Liver (tissue), 9 donors: ENCODE measurements around the gene CDK5. TPM values are rescaled to one million over a fixed set of nuclear protein-coding genes. Genes with fewer than 3 reads are reported as not detected.
A peak's percentile ranks its signal among the peaks of the same experiment; 100 is the strongest.

Experiments
- DNase-seq: peaks from one replicate; pipeline ENCODE4 v3.0.0-alpha.2; 2017; ENCODE audit warnings: low spot score
- H3K27ac ChIP-seq, 2 donors: one replicate each; pipeline ENCODE4 v1.7.0; 2013; ENCODE audit warnings: inconsistent platforms in 2 of 2, low read length in 2 of 2, control low read depth in 1 of 2, low read depth in 1 of 2, mild to moderate bottlenecking in 1 of 2
- H3K27me3 ChIP-seq, 4 donors: one replicate each; pipeline versions ENCODE4 v1.6.1 to v1.7.0; 2013; ENCODE audit warnings: low read length in 3 of 4, inconsistent platforms in 1 of 4, mild to moderate bottlenecking in 1 of 4, moderate library complexity in 1 of 4; ENCODE audit not compliant: control insufficient read depth in 4 of 4, insufficient read depth in 4 of 4
- H3K36me3 ChIP-seq, 4 donors: one replicate each; pipeline versions ENCODE4 v1.6.1 to v1.7.0; 2013; ENCODE audit warnings: low read length in 3 of 4, mild to moderate bottlenecking in 3 of 4, low read depth in 1 of 4, moderate library complexity in 1 of 4; ENCODE audit not compliant: control insufficient read depth in 4 of 4, insufficient read depth in 3 of 4
- H3K4me1 ChIP-seq, 4 donors: one replicate each; pipeline versions ENCODE4 v1.6.1 to v1.7.0; 2013; ENCODE audit warnings: low read length in 3 of 4, mild to moderate bottlenecking in 3 of 4, moderate library complexity in 1 of 4; ENCODE audit not compliant: control insufficient read depth in 4 of 4, insufficient read depth in 4 of 4
- H3K4me3 ChIP-seq, 3 donors: one replicate each; pipeline versions ENCODE4 v1.6.1 to v1.7.0; 2013; ENCODE audit warnings: low read length in 3 of 3, control low read depth in 1 of 3, low read depth in 1 of 3, mild to moderate bottlenecking in 1 of 3
- H3K9ac ChIP-seq, 2 donors: one replicate each; pipeline ENCODE4 v1.7.0; 2013; ENCODE audit warnings: low read length in 2 of 2, mild to moderate bottlenecking in 2 of 2, moderate library complexity in 2 of 2, control low read depth in 1 of 2, low read depth in 1 of 2
- H3K9me3 ChIP-seq, 4 donors: one replicate each; pipeline versions ENCODE4 v1.6.1 to v1.7.0; 2013; ENCODE audit warnings: low read length in 3 of 4; ENCODE audit not compliant: control insufficient read depth in 4 of 4
- EGR1 ChIP-seq, 2 donors: IDR thresholded peaks; 2 replicates each; pipeline ENCODE4 v1.6.1; 2016 to 2018; ENCODE audit warnings: antibody characterized with exemption in 2 of 2, low read depth in 2 of 2
- FOXA2 ChIP-seq: IDR thresholded peaks from 2 replicates; pipeline ENCODE4 v1.6.1; 2016; ENCODE audit warnings: antibody characterized with exemption
- GABPA ChIP-seq, 2 donors: IDR thresholded peaks in 1 of 2; conservative IDR thresholded peaks in 1 of 2; 2 replicates each; pipeline ENCODE4 v1.6.1; 2016; ENCODE audit warnings: antibody characterized with exemption in 2 of 2, mild to moderate bottlenecking in 1 of 2, moderate library complexity in 1 of 2
- HNF4A ChIP-seq, 2 donors: conservative IDR thresholded peaks; 2 replicates each; pipeline ENCODE4 v1.6.1; 2016; ENCODE audit warnings: antibody characterized with exemption in 2 of 2, mild to moderate bottlenecking in 2 of 2
- HNF4G ChIP-seq: IDR thresholded peaks from 2 replicates; pipeline ENCODE4 v1.6.1; 2016; ENCODE audit warnings: antibody characterized with exemption
- JUND ChIP-seq, 2 donors: IDR thresholded peaks; 2 replicates each; pipeline ENCODE4 v1.6.1; 2016; ENCODE audit warnings: antibody characterized with exemption in 2 of 2
- NR2F2 ChIP-seq: IDR thresholded peaks from 2 replicates; pipeline ENCODE4 v1.6.1; 2016; ENCODE audit warnings: antibody characterized with exemption
- RAD21 ChIP-seq, 2 donors: IDR thresholded peaks; 2 replicates each; pipeline ENCODE4 v1.6.1; 2016; ENCODE audit warnings: antibody characterized with exemption in 2 of 2, mild to moderate bottlenecking in 2 of 2
- RXRA ChIP-seq, 2 donors: IDR thresholded peaks; 2 replicates each; pipeline ENCODE4 v1.6.1; 2017 to 2018; ENCODE audit warnings: antibody characterized with exemption in 2 of 2, mild to moderate bottlenecking in 1 of 2
- SP1 ChIP-seq: IDR thresholded peaks from 2 replicates; pipeline ENCODE4 v1.6.1; 2018; ENCODE audit warnings: antibody characterized with exemption, mild to moderate bottlenecking
- TAF1 ChIP-seq: conservative IDR thresholded peaks from 2 replicates; pipeline ENCODE4 v1.6.1; 2016; ENCODE audit warnings: antibody characterized with exemption, mild to moderate bottlenecking
- YY1 ChIP-seq: IDR thresholded peaks from 2 replicates; pipeline ENCODE4 v1.6.1; 2016; ENCODE audit warnings: antibody characterized with exemption, mild to moderate bottlenecking
- WGBS: extraction: QIAGEN DNeasy Blood & Tissue Kit; methylation state at CpG from one replicate; pipeline ENCODE4 v1.1.7; 2013; 5-methylcytosine and 5-hydroxymethylcytosine counted together
- polyA plus RNA-seq, 2 donors: library from polyadenylated mRNA; stranded (reverse) in 1 of 2; unstranded in 1 of 2; fragments of 200-250 nt in 1 of 2; fragments of >200 nt in 1 of 2; fragmentation: Nextera tagmentation in 1 of 2; extraction: Ambion mirVana in 1 of 2; gene quantifications; one replicate each; pipeline versions ENCODE4 v1.2.1 to v1.2.3, GENCODE V29; 2013 to 2015
- total RNA-seq, 2 donors: library from RNA; depleted of rRNA; stranded (reverse); fragments of >200 nt; gene quantifications; one replicate each; pipeline ENCODE4 v1.2.3, GENCODE V29; 2014
- TF ChIP-seq, protein P1 (sequence below): IDR thresholded peaks from 2 replicates; pipeline ENCODE4 v1.6.1; 2016; ENCODE audit warnings: antibody characterized with exemption
- TF ChIP-seq, protein P2 (sequence below): IDR thresholded peaks from 2 replicates; pipeline ENCODE4 v1.6.1; 2016; ENCODE audit warnings: antibody characterized with exemption
- TF ChIP-seq, protein P3 (sequence below): IDR thresholded peaks from 2 replicates; pipeline ENCODE4 v1.6.1; 2016; ENCODE audit warnings: antibody characterized with exemption, mild to moderate bottlenecking
- TF ChIP-seq, protein P4 (sequence below): fragments of 150-350 bp; IDR thresholded peaks from 2 replicates; pipeline ENCODE4 v1.5.1; 2017; ENCODE audit warnings: improper control_type of control experiment, low read depth, low read length; ENCODE audit not compliant: missing input control
- TF ChIP-seq, protein P5 (sequence below): IDR thresholded peaks from 2 replicates; pipeline ENCODE4 v1.6.1; 2016; ENCODE audit warnings: antibody characterized with exemption
- donor health status: healthy.
- donor health status: healthy.
- donor health status: healthy.
- donor health status: healthy.
- donor health status: healthy.

Gene CDK5
- total and polyA plus RNA-seq, 4 donors, result 4.0 to 9.0 (median 7.4) TPM

DNA sequence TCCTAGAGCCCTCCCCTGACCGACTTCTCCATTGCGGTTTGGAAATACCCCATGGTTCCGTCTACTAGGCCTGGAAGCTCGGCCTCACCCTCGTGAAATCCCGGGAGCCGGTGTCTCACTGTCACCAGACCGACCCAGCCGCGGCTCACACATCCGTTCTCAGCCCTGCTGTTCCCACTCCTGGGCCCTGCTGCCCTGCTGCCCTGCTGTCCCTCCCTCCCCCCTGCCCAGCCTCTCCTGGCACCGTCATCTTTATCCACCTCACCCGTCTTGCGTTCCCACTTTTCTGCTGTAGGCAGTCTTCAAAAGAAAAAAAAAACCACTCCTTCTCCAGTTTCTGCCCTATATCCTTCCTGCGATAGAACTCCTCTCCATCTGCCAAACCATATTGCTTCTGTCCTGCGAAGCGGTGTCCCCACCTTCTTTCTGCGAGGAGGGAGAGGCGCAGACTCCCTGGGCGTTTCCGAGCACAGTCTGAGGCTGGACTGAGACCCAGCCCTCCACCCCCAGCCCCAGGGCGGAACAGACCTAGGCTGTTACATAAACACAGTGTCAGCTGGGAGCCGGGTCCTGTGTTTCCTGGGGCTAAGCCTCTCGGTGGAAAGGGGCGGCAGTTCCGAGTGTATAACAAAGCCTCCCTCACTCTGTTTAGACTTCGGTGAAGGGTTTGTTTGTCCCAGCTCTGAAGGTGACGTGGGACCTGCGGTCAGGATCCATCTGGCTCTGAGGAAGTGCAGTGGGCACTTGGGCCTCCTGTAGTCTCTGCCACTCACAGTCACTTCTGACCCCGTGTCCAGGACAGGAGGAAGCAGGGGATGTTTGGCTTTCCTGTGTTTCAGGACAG lies 31.4 kb upstream of the CDK5 start:
- 29% methylated on average over 30 of the region's 30 CpGs for WGBS
- H3K4me3 ChIP-seq, result peak overlapping the region in 1 of 3 donors; percentile 75
- H3K4me1 ChIP-seq, result peaks cover 10 to 53% (median 38%) of the 10 kb centered on the region in 4 donors
- H3K27me3 ChIP-seq, result no peaks in the 10 kb centered on the region
- H3K36me3 ChIP-seq, result peaks cover 0 to 2% (median 0%) of the 10 kb centered on the region in 4 donors
- H3K9me3 ChIP-seq, result no peaks in the 10 kb centered on the region
- H3K27ac ChIP-seq, result peak overlapping the region; percentile 81 to 93
- no peak for DNase-seq
- peak overlapping the region in 1 of 2 donors; percentile 23 for H3K9ac ChIP-seq
- TF ChIP-seq NR2F2 (peak; percentile 79), SP1 (peak; percentile 54), RXRA (IDR thresholded peaks at IDR 0.05) (peak in 1 of 2 donors; percentile 15), HNF4A (conservative IDR thresholded peaks at IDR 0.05) (no peak)
- TF ChIP-seq, protein P1, sequence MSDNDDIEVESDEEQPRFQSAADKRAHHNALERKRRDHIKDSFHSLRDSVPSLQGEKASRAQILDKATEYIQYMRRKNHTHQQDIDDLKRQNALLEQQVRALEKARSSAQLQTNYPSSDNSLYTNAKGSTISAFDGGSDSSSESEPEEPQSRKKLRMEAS, result peak; percentile 21

DNA sequence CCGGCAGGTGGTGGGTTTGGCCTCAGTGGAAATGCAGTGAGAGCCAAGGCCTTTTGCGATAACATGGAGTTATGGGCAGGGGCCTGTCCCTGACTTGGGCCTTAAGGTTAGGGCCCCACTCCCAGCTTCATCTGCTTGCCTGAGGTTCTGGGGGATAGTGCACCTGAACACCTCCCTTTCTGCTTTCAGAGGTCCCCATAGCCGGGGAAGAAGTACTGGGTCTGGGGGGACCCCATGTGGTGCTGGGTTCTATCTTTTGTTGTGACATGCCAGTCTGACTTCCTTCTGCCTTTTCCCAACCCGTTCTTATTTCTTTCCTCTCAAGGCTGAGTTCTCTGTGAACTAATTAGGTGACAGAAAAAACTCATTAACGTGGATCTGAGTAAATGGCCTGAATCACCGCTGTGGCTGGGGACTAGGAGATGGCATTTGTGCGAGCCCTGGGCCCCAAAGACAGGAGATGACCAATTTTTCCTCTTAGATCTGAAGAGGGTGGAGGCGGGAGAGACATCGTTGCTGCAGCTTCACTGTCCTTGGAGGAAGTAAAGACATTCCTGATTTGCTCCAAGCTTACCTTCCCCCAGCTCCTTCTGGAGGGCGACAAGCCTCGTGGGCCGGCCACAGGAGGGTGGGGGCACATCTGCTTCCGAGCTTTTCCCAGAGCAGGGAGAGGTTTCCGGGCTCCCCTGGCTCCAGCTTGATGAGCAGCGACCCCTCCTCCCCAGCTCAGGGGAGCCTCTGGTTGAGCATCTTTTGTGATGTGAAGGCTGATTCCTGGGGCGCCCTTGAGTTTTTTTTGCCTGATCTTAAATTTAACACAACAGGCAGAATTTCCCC lies 30.5 kb upstream of the CDK5 start:
- DNase-seq, result no peak
- H3K27me3 ChIP-seq, result no peaks in the 10 kb centered on the region
- no peak for TF ChIP-seq RAD21 (IDR thresholded peaks at IDR 0.05)
- TF ChIP-seq HNF4G, result no peak
- TF ChIP-seq, protein P1, result no peak
- TF ChIP-seq JUND (IDR thresholded peaks at IDR 0.05), result no peak
- no peak for TF ChIP-seq GABPA (IDR thresholded peaks at IDR 0.05 in 1 of 2, conservative IDR thresholded peaks at IDR 0.05 in 1 of 2)
- TF ChIP-seq, protein P2, sequence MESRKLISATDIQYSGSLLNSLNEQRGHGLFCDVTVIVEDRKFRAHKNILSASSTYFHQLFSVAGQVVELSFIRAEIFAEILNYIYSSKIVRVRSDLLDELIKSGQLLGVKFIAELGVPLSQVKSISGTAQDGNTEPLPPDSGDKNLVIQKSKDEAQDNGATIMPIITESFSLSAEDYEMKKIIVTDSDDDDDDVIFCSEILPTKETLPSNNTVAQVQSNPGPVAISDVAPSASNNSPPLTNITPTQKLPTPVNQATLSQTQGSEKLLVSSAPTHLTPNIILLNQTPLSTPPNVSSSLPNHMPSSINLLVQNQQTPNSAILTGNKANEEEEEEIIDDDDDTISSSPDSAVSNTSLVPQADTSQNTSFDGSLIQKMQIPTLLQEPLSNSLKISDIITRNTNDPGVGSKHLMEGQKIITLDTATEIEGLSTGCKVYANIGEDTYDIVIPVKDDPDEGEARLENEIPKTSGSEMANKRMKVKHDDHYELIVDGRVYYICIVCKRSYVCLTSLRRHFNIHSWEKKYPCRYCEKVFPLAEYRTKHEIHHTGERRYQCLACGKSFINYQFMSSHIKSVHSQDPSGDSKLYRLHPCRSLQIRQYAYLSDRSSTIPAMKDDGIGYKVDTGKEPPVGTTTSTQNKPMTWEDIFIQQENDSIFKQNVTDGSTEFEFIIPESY, result no peak
- TF ChIP-seq, protein P3, sequence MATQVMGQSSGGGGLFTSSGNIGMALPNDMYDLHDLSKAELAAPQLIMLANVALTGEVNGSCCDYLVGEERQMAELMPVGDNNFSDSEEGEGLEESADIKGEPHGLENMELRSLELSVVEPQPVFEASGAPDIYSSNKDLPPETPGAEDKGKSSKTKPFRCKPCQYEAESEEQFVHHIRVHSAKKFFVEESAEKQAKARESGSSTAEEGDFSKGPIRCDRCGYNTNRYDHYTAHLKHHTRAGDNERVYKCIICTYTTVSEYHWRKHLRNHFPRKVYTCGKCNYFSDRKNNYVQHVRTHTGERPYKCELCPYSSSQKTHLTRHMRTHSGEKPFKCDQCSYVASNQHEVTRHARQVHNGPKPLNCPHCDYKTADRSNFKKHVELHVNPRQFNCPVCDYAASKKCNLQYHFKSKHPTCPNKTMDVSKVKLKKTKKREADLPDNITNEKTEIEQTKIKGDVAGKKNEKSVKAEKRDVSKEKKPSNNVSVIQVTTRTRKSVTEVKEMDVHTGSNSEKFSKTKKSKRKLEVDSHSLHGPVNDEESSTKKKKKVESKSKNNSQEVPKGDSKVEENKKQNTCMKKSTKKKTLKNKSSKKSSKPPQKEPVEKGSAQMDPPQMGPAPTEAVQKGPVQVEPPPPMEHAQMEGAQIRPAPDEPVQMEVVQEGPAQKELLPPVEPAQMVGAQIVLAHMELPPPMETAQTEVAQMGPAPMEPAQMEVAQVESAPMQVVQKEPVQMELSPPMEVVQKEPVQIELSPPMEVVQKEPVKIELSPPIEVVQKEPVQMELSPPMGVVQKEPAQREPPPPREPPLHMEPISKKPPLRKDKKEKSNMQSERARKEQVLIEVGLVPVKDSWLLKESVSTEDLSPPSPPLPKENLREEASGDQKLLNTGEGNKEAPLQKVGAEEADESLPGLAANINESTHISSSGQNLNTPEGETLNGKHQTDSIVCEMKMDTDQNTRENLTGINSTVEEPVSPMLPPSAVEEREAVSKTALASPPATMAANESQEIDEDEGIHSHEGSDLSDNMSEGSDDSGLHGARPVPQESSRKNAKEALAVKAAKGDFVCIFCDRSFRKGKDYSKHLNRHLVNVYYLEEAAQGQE, result no peak
- no peak for TF ChIP-seq RXRA (IDR thresholded peaks at IDR 0.05)
- no peak for TF ChIP-seq YY1
- no peak for TF ChIP-seq HNF4A (conservative IDR thresholded peaks at IDR 0.05)
- no peak for TF ChIP-seq SP1
- TF ChIP-seq, protein P4, sequence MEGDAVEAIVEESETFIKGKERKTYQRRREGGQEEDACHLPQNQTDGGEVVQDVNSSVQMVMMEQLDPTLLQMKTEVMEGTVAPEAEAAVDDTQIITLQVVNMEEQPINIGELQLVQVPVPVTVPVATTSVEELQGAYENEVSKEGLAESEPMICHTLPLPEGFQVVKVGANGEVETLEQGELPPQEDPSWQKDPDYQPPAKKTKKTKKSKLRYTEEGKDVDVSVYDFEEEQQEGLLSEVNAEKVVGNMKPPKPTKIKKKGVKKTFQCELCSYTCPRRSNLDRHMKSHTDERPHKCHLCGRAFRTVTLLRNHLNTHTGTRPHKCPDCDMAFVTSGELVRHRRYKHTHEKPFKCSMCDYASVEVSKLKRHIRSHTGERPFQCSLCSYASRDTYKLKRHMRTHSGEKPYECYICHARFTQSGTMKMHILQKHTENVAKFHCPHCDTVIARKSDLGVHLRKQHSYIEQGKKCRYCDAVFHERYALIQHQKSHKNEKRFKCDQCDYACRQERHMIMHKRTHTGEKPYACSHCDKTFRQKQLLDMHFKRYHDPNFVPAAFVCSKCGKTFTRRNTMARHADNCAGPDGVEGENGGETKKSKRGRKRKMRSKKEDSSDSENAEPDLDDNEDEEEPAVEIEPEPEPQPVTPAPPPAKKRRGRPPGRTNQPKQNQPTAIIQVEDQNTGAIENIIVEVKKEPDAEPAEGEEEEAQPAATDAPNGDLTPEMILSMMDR, result no peak
- TF ChIP-seq, protein P5, sequence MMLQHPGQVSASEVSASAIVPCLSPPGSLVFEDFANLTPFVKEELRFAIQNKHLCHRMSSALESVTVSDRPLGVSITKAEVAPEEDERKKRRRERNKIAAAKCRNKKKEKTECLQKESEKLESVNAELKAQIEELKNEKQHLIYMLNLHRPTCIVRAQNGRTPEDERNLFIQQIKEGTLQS, result no peak
- TF ChIP-seq EGR1 (IDR thresholded peaks at IDR 0.05; ENCODE audit: low read depth in 2 of 2), result no peak
- no peak for TF ChIP-seq TAF1
- no peak for TF ChIP-seq FOXA2
- no peaks in the 10 kb centered on the region for H3K36me3 ChIP-seq
- peak overlapping the region; percentile 81 to 93 for H3K27ac ChIP-seq
- WGBS, result 45% methylated on average over 16 of the region's 16 CpGs
- H3K9ac ChIP-seq, result peak overlapping the region; percentile 64 to 79
- no peaks in the 10 kb centered on the region for H3K9me3 ChIP-seq
- H3K4me3 ChIP-seq, result peak overlapping the region; percentile 75 to 91 (median 83)
- H3K4me1 ChIP-seq, result peaks cover 14 to 60% (median 44%) of the 10 kb centered on the region in 4 donors
